NCI-H1105 (cell line): ENCODE data around the gene GTPBP4.

Source experiments
- DNase-seq: peaks from one replicate; lab custom pipeline; 2025; lab: John Stamatoyannopoulos, UW

Gene GTPBP4

DNA sequence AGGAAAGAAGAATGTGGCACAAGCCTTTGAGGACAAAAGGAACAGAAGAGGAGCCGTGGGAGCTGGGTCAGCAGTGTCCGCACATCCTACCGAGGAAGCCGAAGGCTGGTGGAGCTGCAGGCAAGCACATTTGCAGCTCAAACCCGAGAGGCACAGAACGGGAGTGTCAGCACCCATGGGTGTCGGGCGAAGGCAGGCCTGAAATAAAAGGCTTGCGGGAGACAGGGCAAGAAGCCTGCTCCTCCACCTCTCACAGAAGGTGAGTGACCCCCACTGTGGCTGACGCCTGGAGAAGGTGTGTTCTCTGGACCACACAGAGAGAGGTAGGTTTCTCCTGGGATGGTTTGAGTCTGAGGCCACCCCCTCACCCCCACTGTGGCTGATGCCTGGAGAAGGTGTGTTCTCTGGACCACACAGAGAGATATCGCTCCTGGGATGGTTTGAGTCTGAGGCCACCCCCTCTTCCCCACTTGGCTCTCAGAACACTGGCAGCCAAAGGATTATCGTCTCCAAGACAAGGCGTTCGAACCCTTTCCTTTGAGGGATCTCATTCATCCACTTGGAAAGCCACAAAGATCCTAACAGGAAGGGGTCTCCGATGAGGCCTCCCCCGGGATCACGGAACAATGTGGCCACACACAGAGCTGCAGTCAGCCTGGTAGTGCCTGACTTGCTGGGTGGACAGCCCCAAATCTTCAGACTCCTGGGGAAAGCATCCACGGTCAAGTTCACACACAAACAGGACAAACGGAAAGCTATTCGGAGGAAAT is 21.6 kb upstream of the GTPBP4 start:
- no peak for DNase-seq

DNA sequence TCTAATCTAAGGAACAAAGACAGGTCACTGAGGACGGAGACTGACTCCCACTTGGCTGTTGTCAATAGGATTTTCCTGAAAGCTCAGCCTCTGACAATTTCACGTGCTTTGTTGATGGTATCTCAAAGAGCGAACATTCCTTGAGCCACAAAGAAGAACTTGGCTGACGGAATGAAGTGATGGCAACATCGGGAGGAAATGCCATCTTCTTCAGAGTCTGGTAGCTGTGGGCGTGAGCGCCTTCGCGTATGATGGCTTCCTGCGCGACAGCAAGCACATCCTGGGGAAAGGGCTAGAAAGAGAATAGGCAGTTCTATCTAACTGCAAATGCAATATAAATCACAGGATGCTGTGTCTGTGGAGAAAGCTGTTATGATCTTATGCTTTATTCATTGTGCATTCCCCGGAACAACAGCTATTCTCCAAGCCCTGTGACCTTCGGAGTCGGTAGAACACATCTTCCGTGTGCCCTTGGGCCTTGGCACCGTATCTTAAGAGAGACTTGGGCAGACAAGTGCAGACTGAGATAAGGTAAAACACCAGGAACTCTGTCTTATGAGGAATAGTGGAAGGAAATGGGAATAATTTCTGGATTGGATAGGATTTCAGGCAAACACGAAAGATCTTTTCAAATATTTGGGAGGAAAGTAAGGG is 19.6 kb upstream of the GTPBP4 start:
- DNase-seq, result no peak

DNA sequence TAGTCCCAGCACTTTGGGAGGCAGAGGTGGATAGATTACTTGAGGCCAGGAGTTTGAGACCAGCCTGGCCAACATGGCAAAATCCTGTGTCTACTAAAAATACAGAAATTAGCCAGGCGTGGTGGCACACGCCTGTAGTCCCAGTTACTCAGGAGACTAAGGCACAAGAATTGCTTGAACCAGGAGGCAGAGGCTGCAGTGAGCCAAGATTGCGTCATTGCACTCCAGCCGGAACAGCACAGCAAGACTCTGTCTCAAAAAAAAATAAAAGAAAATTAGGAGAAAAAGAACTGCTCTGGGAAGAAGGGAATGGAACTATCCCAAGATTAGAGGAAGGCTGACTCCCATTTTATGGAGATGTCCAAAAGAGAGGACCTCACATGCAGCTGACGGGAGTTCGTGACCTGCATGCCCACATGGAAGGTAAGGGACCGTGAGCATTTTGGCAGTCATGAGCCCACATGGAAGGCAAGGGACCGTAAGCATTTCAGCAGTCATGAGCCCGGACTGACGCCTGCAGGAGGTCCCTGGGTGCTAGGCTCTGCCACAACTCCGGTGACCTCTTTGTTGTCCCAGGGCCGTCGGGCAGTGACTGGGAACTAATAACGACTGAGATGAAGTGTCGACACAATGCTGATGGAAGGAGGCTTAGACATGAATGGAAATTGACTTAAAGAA is 18.6 kb upstream of the GTPBP4 start:
- no peak for DNase-seq

DNA sequence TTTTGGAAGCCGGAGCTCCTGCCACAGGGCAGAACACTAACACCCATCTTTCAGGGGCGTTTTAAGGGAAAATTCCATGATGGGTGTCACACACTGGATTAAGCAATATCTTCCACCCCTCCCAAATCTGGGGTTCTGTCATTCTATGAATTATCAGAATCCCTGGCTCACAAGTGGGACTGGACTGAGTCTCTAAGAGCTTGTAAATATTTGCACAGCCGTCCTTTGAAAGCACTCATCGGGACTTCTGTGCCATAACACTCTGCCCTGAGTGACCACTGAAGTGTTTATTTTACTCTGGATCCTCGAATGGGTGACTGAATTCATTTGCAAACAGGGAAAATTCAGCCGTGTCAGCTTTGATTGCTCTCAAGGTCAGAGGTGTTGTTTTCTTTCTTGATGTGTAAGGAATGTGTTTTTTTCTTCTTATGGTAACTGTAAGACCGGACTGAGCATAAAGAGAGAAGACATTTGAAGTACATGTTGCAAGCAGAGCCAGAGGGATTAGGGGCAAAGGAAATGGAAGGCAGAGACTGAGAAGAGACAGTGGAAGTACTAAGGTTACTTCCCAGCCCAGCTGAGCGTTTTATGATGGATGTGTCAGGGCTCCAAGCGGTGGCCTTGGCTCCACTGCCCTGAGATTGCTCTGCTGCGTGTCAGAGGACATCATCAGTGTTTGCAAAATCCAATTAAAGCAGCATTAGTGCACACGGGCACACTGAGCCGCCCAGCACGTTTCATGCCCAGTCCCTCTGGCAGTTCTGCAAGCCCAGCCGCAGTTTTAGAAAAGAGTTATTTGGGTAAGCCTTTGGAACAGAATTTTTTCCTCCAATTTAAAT is 17.7 kb upstream of the GTPBP4 start:
- DNase-seq, result peak; percentile 10

- no peak for DNase-seq
Measured at GRCh38 chr10:971150-971542, 17.1 kb upstream of the GTPBP4 start.

GRCh38 chr10:971613-972012 is 16.6 kb upstream of the GTPBP4 start:
- no peak for DNase-seq

GRCh38 chr10:972763-973162 is 15.5 kb upstream of the GTPBP4 start:
- DNase-seq, result no peak

DNA sequence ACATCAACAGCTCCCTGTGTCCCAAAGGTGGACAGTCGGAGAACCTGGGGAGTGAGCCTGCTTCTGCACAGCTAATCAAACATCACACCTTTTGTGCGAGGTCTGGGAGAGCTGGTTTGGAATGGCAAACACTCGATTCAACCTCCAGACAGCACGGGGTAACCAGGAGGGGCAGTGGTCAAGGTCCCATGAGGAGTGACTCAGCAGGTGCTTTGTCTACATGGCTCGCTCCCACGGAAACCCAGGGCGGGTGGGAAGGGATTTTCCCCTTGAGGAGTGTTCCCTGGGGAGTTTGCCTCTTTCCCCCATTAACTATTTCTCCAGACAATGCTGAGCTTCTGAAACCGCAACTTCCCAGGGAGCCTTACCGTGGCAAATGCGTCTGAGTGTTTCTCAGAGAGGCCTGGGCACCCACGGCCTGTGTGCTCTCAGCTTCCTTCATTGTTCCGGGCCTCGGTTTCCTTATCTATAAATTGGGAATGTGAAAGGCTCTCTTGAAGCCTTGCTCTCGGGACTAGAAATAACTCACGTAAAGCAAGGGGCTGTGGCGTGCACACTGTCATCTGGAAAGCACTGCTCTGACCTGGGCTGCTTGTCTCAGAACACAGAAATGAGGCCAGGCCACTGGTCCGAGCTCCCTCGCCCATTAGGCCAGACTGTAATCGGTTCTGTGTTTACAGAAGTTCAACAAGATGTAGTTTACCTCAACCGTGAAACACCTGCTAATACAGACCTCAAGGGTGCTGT is 14.0 kb upstream of the GTPBP4 start:
- DNase-seq, result no peak

DNA sequence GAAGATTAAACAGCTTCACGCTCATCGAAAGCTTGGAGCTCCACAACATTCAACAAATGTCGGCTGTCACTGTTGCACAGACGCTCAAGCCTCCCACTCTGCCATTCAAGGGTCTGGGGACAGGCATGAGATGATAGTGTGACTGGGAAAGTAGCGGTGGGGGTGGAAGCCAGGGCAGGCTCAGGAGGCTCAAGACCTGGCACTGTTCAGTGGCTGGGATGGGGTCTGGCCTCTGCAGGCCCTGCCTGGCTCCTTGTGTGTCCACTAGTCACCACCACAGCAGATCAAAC is 13.5 kb upstream of the GTPBP4 start:
- no peak for DNase-seq

DNA sequence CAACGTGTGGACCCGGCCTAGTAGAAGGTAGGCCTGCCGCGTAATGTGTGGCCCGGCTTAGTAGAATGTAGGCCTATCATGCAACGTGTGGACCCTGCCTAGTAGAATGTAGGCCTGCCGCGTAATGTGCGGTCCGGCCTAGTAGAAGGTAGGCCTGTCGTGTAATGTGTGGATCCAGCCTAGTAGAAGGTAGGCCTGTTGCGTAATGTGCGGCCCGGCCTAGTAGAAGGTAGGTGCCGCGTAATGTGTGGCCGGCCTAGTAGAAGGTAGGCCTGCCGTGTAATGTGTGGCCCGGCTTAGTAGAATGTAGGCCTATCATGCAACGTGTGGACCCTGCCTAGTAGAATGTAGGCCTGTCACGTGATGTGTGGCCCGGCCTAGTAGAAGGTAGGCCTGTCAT is 11.9 kb upstream of the GTPBP4 start:
- no peak for DNase-seq

DNA sequence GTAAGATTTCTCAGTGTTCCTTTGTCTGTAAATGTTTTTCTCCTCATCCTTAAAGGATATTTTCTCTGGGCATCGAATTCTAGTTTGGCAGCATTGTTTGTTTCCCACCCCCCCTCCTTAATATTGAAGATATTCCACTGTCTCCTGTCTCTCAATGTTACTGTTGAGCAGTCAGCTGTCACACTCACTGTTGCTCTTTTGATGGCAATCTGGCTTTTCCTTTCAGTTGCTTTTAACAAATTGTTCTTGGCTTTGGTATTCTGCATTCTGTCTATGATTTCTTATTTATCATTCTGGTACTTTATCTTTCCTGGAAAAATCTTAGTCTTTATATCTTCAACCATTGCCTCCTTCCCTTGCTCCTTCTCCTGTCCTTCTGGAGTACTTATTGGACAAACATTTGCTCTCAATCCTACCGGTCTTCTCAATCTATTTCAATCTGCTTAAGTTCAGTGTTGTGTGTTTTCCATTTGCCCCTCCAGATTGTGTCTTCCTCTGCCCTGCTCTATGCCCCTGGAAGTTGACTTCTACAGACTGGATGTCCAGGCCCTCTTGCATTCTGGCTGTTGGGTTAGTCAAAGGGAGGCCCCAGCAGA is 9.3 kb upstream of the GTPBP4 start:
- no peak for DNase-seq

DNA sequence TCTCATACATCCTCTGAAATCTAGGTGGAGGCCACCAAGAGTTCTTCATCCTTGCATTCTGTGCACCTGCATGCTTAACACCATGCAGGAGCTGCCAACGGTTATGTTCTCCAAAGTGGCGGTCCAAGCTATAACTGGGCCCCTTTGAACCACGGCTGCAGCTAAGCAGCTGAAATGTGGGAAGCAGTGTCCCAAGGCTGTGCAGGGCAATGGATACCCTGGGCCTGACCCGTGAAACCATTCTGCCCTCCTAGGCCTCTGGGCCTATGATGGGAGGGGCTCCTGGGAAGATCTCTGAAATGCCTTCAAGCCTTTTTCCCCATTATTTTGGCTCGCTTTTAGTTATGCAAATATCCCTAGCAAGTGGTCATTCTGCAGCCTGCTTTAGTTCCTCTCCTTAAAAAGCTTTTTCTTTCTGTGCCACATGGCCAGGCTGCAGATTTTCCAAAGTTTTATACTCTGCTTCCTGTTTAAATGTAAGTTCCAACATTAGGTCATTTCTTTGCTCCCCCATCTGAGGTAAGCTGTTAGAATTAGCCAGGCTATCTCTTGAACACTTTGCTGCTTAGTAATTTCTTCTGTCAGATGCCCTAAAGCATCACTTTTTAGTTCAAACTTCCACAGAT is 7.7 kb upstream of the GTPBP4 start:
- no peak for DNase-seq

DNA sequence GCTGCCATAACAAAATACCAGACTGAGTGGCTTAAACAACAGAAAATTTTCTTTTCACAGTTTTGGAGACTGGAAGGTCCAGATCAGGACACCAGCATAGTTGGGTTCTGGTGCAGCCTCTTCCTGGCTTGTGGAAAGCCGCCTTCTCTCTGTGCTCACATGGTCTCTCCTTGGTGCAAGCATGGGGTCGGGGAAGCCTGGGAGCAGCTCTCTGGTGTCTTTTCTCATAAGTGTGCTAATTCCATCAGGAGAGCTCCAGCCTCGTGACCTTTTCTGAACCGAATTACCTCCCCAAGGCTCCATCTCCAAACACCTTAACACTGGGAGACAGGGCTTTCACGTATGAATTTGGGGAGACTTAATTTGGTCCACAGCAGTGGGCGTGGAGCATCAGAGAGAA is 4.8 kb upstream of the GTPBP4 start:
- DNase-seq, result no peak

DNA sequence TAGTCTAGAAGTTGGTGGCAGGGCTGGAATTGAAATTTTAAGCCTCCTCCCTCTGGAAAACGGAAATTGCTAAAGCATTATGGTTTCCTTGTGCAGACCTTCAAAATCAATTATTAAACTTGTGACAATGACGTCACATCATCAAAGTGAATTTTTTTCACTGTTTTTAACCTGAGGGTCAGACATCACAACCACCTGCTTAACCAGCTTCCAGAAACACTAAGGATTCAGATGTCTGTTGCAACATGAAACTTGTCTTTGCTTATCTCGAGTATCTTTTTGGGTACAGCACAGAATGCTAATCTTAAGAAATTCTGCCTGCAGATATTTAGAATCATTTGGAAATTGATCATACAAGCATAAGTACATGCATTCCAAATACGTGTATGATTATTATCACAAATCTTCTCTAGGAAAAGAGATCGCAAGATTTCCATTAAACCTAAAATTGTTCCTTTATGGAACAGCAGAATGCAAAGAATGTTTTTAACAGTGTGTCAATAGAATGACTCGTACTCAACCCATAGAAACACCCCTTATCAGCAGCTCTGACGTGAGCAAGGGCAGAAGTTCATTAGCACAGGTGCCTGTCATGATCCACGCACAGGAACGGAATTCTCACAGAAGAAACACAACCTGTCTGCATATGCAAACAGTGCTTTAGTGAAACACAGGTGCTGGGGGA is 4.1 kb upstream of the GTPBP4 start:
- no peak for DNase-seq

DNA sequence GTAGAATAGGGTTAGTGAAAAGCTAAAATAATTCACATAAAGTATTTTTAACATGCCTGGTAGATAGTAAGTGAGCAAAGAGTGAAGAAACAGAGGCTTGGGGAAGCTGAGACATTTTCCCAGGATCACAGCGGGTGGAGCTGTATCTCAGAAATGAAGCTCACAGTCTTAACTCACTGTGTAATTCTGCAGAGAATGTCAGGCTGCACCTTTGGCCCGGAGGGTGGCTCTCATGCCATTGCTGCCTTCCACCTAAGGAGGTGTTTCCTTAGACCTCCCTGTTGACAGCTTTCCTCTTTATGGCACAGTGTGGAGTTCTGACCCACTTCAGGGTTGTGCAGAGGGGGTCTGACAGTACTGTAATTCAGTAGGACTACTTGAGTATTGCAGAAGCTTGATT is 2.9 kb upstream of the GTPBP4 start:
- no peak for DNase-seq

DNA sequence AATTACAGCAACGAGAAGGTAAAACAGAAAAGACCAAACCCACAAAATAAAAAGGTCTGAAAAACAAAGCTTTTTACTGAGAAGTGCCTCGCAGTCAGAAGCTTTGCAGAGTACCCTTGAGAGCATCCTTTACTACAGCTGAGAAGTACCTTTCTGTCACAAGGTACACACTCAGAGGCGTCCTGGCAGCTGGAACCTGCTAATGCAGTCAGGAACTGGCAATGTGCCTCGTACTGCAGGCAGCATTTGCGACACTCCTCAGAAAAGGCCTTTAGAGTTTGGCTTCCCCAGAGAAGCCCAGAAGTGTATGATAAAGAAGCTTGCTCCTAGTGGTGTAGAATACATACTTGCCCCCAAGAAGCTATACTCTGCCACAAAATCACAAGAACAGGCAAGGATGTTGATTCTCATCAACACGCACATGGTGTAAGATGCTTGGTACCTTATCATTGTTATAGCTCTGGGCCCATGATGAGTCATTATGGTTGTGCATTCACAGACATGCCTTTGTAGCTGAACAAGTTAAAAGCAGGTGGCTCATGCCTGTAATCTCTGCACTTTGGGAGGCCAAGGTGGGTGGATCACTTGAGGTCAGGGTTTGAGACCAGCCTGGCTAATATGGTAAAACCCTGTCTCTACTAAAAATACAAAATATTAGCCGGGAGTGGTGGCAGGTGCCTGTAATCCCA is 2.0 kb upstream of the GTPBP4 start:
- DNase-seq, result no peak

GRCh38 chr10:986881-987619 is 1.2 kb upstream of the GTPBP4 start:
- no peak for DNase-seq

- no peak for DNase-seq
Measured at GRCh38 chr10:987620-987869, 689 bp upstream of the GTPBP4 start.
